ENCODE data around the gene FOXN3.

FOXN3 gene

DNA sequence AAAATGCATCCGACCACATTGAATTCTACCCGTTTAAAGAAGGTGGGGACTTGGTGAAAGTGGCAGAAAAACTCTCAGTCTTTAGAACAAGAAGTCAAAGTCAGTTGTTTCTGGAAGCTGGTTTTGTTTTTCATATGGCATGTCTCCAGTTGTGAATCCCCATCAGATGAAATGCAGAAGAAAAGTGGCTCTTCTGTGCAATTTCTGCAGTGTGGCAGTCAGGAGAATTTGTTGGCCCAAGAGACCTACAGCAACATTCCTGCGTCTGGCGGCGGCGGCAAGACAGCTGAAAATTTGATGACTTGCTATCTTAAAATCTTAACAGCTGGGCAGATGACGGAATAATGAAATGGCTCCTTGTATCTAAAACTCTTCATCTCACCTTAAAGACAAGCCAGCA, 201.5 kb downstream of the FOXN3 start:
- TF ChIP-seq, protein P1, sequence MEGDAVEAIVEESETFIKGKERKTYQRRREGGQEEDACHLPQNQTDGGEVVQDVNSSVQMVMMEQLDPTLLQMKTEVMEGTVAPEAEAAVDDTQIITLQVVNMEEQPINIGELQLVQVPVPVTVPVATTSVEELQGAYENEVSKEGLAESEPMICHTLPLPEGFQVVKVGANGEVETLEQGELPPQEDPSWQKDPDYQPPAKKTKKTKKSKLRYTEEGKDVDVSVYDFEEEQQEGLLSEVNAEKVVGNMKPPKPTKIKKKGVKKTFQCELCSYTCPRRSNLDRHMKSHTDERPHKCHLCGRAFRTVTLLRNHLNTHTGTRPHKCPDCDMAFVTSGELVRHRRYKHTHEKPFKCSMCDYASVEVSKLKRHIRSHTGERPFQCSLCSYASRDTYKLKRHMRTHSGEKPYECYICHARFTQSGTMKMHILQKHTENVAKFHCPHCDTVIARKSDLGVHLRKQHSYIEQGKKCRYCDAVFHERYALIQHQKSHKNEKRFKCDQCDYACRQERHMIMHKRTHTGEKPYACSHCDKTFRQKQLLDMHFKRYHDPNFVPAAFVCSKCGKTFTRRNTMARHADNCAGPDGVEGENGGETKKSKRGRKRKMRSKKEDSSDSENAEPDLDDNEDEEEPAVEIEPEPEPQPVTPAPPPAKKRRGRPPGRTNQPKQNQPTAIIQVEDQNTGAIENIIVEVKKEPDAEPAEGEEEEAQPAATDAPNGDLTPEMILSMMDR (IDR thresholded peaks at IDR 0.05; ENCODE audit: control extremely low read depth, extremely low read depth, low read depth, missing control alignments), result no peak
- ChIA-PET POLR2A (no interaction called here), CTCF (interaction anchor here (0.9 to 1.3 kb wide), 2 partner anchors 14 to 39 kb away, joined by 4 read pairs; no protein-coding TSS in a partner anchor)
- DNase-seq (ENCODE audit: extremely low spot score), result no peak

- POLR2A ChIA-PET, result no interaction called here
- TF ChIP-seq, protein P1 (IDR thresholded peaks at IDR 0.05; ENCODE audit: control extremely low read depth, extremely low read depth, low read depth, missing control alignments), result no peak
- CTCF ChIA-PET, result no interaction called here
- DNase-seq (ENCODE audit: extremely low spot score), result no peak
Observed at GRCh38 chr14:89215114-89215513, 201.9 kb downstream of the FOXN3 start.

DNA sequence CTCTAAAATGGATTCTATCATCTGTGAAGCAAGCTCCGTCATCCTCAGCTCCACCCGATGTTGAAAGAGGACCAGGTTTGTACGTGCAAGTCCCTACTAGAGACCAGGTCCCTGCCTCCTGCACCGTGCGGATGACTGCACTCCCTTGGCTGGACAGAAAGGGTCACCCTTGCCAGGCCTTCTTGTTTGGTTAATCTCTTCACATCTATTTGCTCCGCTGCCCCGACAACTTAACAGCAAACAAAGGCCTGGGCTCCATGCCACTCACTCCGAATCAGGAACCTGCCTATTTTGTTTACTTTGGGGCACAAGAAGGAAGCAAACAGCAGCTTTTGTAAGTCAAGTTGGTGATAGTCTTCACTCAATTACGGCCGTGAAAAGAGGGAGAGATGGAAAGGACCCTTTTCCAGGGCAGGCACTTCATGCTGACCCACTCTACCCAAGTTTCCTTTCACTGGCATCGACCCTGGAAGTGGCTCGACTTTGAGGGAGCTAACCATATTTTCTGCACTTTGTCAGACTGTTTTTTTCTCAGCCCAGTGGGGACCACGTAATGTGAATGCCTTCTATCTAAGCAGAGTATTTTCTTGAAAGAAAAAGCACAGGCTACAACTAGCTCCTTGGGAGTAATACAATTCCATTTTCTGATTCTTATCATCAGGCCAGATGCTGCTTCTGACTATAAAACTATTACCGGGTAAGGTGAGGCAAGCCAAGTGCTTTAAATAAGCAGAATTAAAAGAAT, 202.6 kb downstream of the FOXN3 start:
- TF ChIP-seq, protein P1 (IDR thresholded peaks at IDR 0.05; ENCODE audit: control extremely low read depth, extremely low read depth, low read depth, missing control alignments), result no peak
- POLR2A ChIA-PET, result no interaction called here
- CTCF ChIA-PET, result interaction anchor here (1.3 kb wide), 1 partner anchor 20 kb away, joined by 3 read pairs; no protein-coding TSS in a partner anchor
- no peak for DNase-seq (ENCODE audit: extremely low spot score)

DNA sequence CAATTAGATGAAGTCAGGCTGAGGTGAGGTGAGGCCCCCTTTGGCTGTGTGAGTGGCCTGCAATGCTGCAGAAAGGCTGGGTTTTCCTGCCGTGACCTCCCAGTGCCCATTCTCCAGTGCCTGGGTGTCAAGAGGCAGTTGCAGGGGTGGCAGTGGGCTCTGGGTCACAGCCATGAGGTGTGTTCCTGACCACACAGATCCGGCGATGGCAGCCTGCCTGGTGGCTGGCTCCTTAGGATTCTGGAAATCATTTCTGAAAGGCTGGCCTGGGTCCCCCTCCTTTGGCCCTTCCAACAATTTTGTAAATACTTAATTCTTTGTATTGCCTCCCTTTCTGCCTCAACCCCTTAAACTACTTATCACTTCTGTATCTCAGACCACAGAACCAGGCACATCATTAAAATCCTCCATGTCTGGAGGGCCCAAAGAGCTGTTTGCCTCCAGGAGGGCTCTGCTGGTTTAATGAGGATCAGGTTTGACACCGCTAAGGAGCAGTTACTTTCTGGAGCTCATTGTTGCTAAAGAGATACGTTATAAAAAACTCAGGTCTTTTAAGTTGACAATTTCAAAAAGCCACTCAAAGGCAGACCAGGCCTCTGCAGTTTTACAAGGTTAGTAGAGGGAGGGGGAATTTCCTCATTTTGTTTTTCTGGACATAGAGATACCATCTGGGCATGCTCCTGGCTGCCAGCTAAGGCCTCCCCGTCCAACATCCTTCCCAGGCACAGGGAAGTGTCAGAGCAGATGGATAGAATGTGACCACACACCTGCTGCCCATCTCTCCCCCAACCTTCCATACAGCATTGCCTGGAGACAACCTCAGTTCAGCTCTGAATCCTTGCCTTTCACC, 204.4 kb downstream of the FOXN3 start:
- ChIA-PET POLR2A (no interaction called here), CTCF (interaction anchor here (1.0 to 1.3 kb wide), 2 partner anchors 25 to 32 kb away, joined by 3 to 5 read pairs; no protein-coding TSS in a partner anchor)
- TF ChIP-seq, protein P1 (IDR thresholded peaks at IDR 0.05; ENCODE audit: control extremely low read depth, extremely low read depth, low read depth, missing control alignments), result no peak
- no peak for DNase-seq (ENCODE audit: extremely low spot score)

- TF ChIP-seq, protein P1 (IDR thresholded peaks at IDR 0.05; ENCODE audit: control extremely low read depth, extremely low read depth, low read depth, missing control alignments), result no peak
- no peak for DNase-seq (ENCODE audit: extremely low spot score)
- CTCF ChIA-PET, result interaction anchor here (1.3 kb wide), 1 partner anchor 10 kb away, joined by 5 read pairs; no protein-coding TSS in a partner anchor
- POLR2A ChIA-PET, result no interaction called here
Observed at GRCh38 chr14:89209558-89209957, 207.5 kb downstream of the FOXN3 start.

DNA sequence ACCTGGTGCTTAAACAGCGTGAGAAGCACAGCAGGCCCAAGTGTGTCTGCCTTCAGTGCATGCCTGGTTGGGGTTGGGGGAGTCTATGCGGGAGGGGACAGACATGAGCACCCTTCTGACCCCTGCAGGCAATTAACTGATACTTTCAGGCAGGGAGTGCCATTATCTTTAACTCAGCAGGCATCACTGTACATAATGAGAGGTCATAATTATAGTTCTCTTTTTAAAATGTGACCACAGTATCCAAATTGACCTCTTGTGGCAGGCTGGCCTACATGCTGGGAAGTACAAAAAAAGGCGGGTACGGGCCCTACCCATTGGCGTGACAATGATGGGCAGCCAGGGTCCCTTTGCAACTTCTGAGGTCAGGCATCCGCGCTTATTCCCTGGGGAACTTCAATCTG, 209.1 kb downstream of the FOXN3 start:
- ChIA-PET POLR2A (no interaction called here), CTCF (interaction anchor here (1.0 to 1.2 kb wide), 2 partner anchors 14 to 32 kb away, joined by 3 read pairs; no protein-coding TSS in a partner anchor)
- no peak for DNase-seq (ENCODE audit: extremely low spot score)
- TF ChIP-seq, protein P1 (IDR thresholded peaks at IDR 0.05; ENCODE audit: control extremely low read depth, extremely low read depth, low read depth, missing control alignments), result no peak
